PC-3 (cell line): ENCODE measurements around the gene WDR45B. TPM values are rescaled to one million over a fixed set of nuclear protein-coding genes. Genes with fewer than 3 reads are reported as not detected.
A peak's percentile ranks its signal among the peaks of the same experiment; 100 is the strongest.

Source experiments
- ATAC-seq: fragments of 200-7000 bp; cut with Tn5 transposase; 2 replicates; pipeline ENCODE4 v1.9.1; 2020; ENCODE audit warnings: mild to moderate bottlenecking, moderate library complexity
- BruUV-seq: library from RNA; stranded (reverse); fragments of 400-500 nt; replicated peaks from 2 replicates; lab custom pipeline; 2021; lab: Mats Ljungman, UMichigan
- CTCF ChIA-PET: fragments of 300-600 bp; sonication (Branson Sonifier 250); formaldehyde crosslinking; loops from one replicate; lab custom pipeline; 2022; ENCODE audit warnings: antibody characterized with exemption; lab: Charles Lee
- POLR2A ChIA-PET: fragments of 300-600 bp; sonication (Branson Sonifier 250); formaldehyde crosslinking; loops from one replicate; lab custom pipeline; 2022; ENCODE audit warnings: antibody characterized with exemption; ENCODE audit not compliant: unreplicated experiment; lab: Charles Lee
- DNase-seq: peaks from one replicate; pipeline ENCODE4 v3.0.0-alpha.2; 2015
- H2AFZ ChIP-seq: fragments of 300-600 bp; sonication (generic); 2 replicates; pipeline ENCODE4 v1.6.0; 2016; ENCODE audit warnings: antibody characterized with exemption, low read length
- H3F3A ChIP-seq: fragments of 300-600 bp; sonication (generic); one replicate; pipeline ENCODE4 v1.6.0; 2017; ENCODE audit warnings: antibody characterized with exemption, low read length, control low read depth, mild to moderate bottlenecking; ENCODE audit not compliant: unreplicated experiment
- H3K27ac ChIP-seq: fragments of 300-600 bp; sonication (generic); 2 replicates; pipeline ENCODE4 v1.5.1; 2016; ENCODE audit warnings: mild to moderate bottlenecking, low read length
- H3K27me3 ChIP-seq: fragments of 300-600 bp; sonication (generic); 2 replicates; pipeline ENCODE4 v1.6.1; 2016; ENCODE audit warnings: low read length, mixed read lengths
- H3K36me3 ChIP-seq: fragments of 300-600 bp; sonication (generic); 2 replicates; pipeline ENCODE4 v1.6.1; 2016; ENCODE audit warnings: low read depth, mixed run types, low read length, mixed read lengths
- H3K4me1 ChIP-seq: fragments of 300-600 bp; sonication (generic); 2 replicates; pipeline ENCODE4 v1.5.1; 2016; ENCODE audit warnings: low read length; ENCODE audit not compliant: insufficient read depth
- H3K4me2 ChIP-seq: fragments of 300-600 bp; sonication (generic); 2 replicates; pipeline ENCODE4 v1.6.0; 2016; ENCODE audit warnings: low read length
- H3K4me3 ChIP-seq: fragments of 300-600 bp; sonication (generic); 2 replicates; pipeline ENCODE4 v1.5.1; 2016; ENCODE audit warnings: mild to moderate bottlenecking, low read length, mixed read lengths
- H3K79me2 ChIP-seq: fragments of 300-600 bp; sonication (generic); 2 replicates; pipeline ENCODE4 v1.6.1; 2017; ENCODE audit warnings: low read length, mixed read lengths
- H3K9ac ChIP-seq: fragments of 300-600 bp; sonication (generic); 2 replicates; pipeline ENCODE4 v1.6.0; 2016; ENCODE audit warnings: mild to moderate bottlenecking, low read length
- H3K9me2 ChIP-seq: fragments of 300-600 bp; sonication (generic); replicated peaks from 2 replicates; pipeline ENCODE4 v1.6.1; 2016; ENCODE audit warnings: mixed run types, low read length, mixed read lengths
- H3K9me3 ChIP-seq: fragments of 300-600 bp; sonication (generic); 2 replicates; pipeline ENCODE4 v1.6.1; 2016; ENCODE audit warnings: low read length, mixed read lengths
- H4K20me1 ChIP-seq: fragments of 300-600 bp; sonication (generic); 2 replicates; pipeline ENCODE4 v1.6.1; 2016; ENCODE audit warnings: low read length, mixed read lengths
- CTCF ChIP-seq: fragments of 300-600 bp; sonication (generic); conservative IDR thresholded peaks from 2 replicates; pipeline ENCODE4 v1.5.1; 2017; ENCODE audit warnings: antibody characterized with exemption, low read depth, mild to moderate bottlenecking, low read length
- EZH2 ChIP-seq: fragments of 300-600 bp; sonication (generic); IDR thresholded peaks from one replicate; pipeline ENCODE4 v1.6.1; 2017; ENCODE audit warnings: antibody characterized with exemption, mild to moderate bottlenecking, low read length; ENCODE audit not compliant: unreplicated experiment
- EZH2phosphoT487 ChIP-seq: fragments of 300-600 bp; sonication (generic); IDR thresholded peaks from 2 replicates; pipeline ENCODE4 v1.6.1; 2018; ENCODE audit warnings: mild to moderate bottlenecking, antibody characterized with exemption, low read length, borderline replicate concordance
- intact Hi-C: fragments of 100-400 bp; cut with micrococcal nuclease; formaldehyde crosslinking; loops from 2 replicates; pipeline ENCODE4 v1.9.0; 2023
- total RNA-seq: library from RNA; depleted of rRNA; stranded (reverse); fragments of >200 nt; gene quantifications from 2 replicates; pipeline ENCODE4 v1.2.3, GENCODE V29; 2014

WDR45B gene
- total RNA-seq, 1 experiment from 2014 or later = 110 TPM

- no peak overlapping the region for H3K27ac ChIP-seq
- H3K9me2 ChIP-seq = no peaks in the 10 kb centered on the region
- H3K9me3 ChIP-seq = 0 out of 2 replicates have a peak, but pooled peaks cover 3% of the 10 kb centered on the region
- ChIA-PET CTCF (no interaction called here), POLR2A (no interaction called here)
- TF ChIP-seq EZH2phosphoT487 = no peak
- peak; percentile 16; the same call in 1 of the 2 replicates for TF ChIP-seq CTCF
- H4K20me1 ChIP-seq = no peaks in the 10 kb centered on the region
- no TSS peak for BruUV-seq
- H3K4me1 ChIP-seq = peaks cover 5% of the 10 kb centered on the region
- H3K9ac ChIP-seq = no peak overlapping the region
- no peaks in the 10 kb centered on the region for H3K79me2 ChIP-seq
- H3K4me3 ChIP-seq = no peak overlapping the region
- ATAC-seq (no peak), DNase-seq (no peak)
- H3K36me3 ChIP-seq = peaks cover 5% of the 10 kb centered on the region; the same call in 1 of the 2 replicates
- H3F3A ChIP-seq = no peaks in the 10 kb centered on the region
- H3K4me2 ChIP-seq = no peak overlapping the region
- intact Hi-C loops = no loop called here
- no peaks in the 10 kb centered on the region for H3K27me3 ChIP-seq
- H2AFZ ChIP-seq = no peak overlapping the region
These were observed 31.6 kb upstream of the WDR45B start for GRCh38 chr17:82679586-82680465.

- BruUV-seq = no TSS peak
- Histone ChIP-seq H3K9me3 (0 out of 2 replicates have a peak, but pooled peaks cover 3% of the 10 kb centered on the region), H3K27me3 (no peaks in the 10 kb centered on the region), H3K4me1 (no peaks in the 10 kb centered on the region), H3K9ac (no peak overlapping the region), H3K36me3 (peaks cover 5% of the 10 kb centered on the region; the same call in 1 of the 2 replicates), H3K27ac (no peak overlapping the region), H4K20me1 (no peaks in the 10 kb centered on the region), H3K4me3 (peak overlapping the region; percentile 41; the same call in 1 of the 2 replicates), H2AFZ (peak overlapping the region; percentile 73; the same call in 1 of the 2 replicates), H3K79me2 (no peaks in the 10 kb centered on the region), H3K4me2 (peak overlapping the region; percentile 44), H3F3A (no peaks in the 10 kb centered on the region), H3K9me2 (no peaks in the 10 kb centered on the region)
- intact Hi-C loops = no loop called here
- POLR2A ChIA-PET = no interaction called here
- DNase-seq (no peak), ATAC-seq (peak; percentile 80)
- TF ChIP-seq CTCF (no peak), EZH2 (no peak), EZH2phosphoT487 (no peak)
- CTCF ChIA-PET = no interaction called here
These were observed 30.1 kb upstream of the WDR45B start for GRCh38 chr17:82678265-82678891.
